Panc1 (cell line): ENCODE measurements around the gene SCN8A. TPM values are rescaled to one million over a fixed set of nuclear protein-coding genes. Genes with fewer than 3 reads are reported as not detected.

Source experiments
- ATAC-seq: fragments of 200-7000 bp; cut with Tn5 transposase; 2 replicates; pipeline ENCODE4 v1.9.1; 2020; ENCODE audit warnings: mild to moderate bottlenecking, moderate library complexity
- BruUV-seq: library from RNA; stranded (reverse); fragments of 400-500 nt; replicated peaks from 2 replicates; lab custom pipeline; 2021; lab: Mats Ljungman, UMichigan
- CTCF ChIA-PET: fragments of 300-600 bp; sonication (Branson Sonifier 250); formaldehyde crosslinking; loops from one replicate; lab custom pipeline; 2022; ENCODE audit warnings: antibody characterized with exemption; lab: Charles Lee
- POLR2A ChIA-PET: fragments of 300-600 bp; sonication (Branson Sonifier 250); formaldehyde crosslinking; loops from one replicate; lab custom pipeline; 2022; ENCODE audit warnings: antibody characterized with exemption; lab: Charles Lee
- DNase-seq: peaks from one replicate; pipeline ENCODE4 v3.0.0-alpha.2; 2010; ENCODE audit warnings: low read depth, low spot score
- H3K27ac ChIP-seq: 2 replicates; pipeline ENCODE4 v1.5.1; 2011; ENCODE audit warnings: mild to moderate bottlenecking, low read length, inconsistent platforms
- H3K27me3 ChIP-seq: fragments of 200-500 bp; sonication (Bioruptor generic); 2 replicates; pipeline ENCODE4 v1.6.0; 2014; ENCODE audit warnings: low read length, inconsistent platforms; ENCODE audit not compliant: control insufficient read depth, insufficient read depth
- H3K36me3 ChIP-seq: fragments of 200-500 bp; sonication (Bioruptor generic); 2 replicates; pipeline ENCODE4 v1.5.1; 2014; ENCODE audit warnings: inconsistent platforms, mild to moderate bottlenecking, low read length, moderate library complexity; ENCODE audit not compliant: control insufficient read depth, insufficient read depth
- H3K4me1 ChIP-seq: 2 replicates; pipeline ENCODE4 v1.5.1; 2011; ENCODE audit warnings: inconsistent platforms, mild to moderate bottlenecking, low read length, moderate library complexity; ENCODE audit not compliant: control insufficient read depth, insufficient read depth
- H3K4me3 ChIP-seq, 2 experiments: 2 replicates each; pipeline ENCODE4 v1.5.1; 2011 to 2012; ENCODE audit warnings: low read depth in 2 of 2, low read length in 2 of 2, mild to moderate bottlenecking in 2 of 2, inconsistent platforms in 1 of 2, moderate library complexity in 1 of 2
- H3K9me3 ChIP-seq: fragments of 200-500 bp; sonication (Bioruptor generic); 2 replicates; pipeline ENCODE4 v1.5.1; 2014; ENCODE audit warnings: low read depth, mild to moderate bottlenecking, inconsistent platforms, low read length, moderate library complexity; ENCODE audit not compliant: control insufficient read depth, insufficient read depth
- POLR2AphosphoS5 ChIP-seq: IDR thresholded peaks from 2 replicates; pipeline ENCODE4 v1.6.1; 2012; ENCODE audit warnings: mild to moderate bottlenecking, low read depth, low read length, moderate library complexity
- SIN3A ChIP-seq: IDR thresholded peaks from 2 replicates; pipeline ENCODE4 v1.6.1; 2012; ENCODE audit warnings: low read depth, mild to moderate bottlenecking, low read length, moderate library complexity, borderline replicate concordance; ENCODE audit not compliant: insufficient read depth
- TCF7L2 ChIP-seq: IDR thresholded peaks from 2 replicates; pipeline ENCODE4 v1.6.1; 2011; ENCODE audit warnings: mild to moderate bottlenecking, low read depth, low read length, inconsistent platforms
- in situ Hi-C: cut with HindIII; loops from 2 replicates; pipeline ENCODE4 v1.10.0; 2016; ENCODE audit warnings: low sequenced_read_pairs, low pct_unique_long_range_greater_than_20kb
- intact Hi-C: fragments of 100-400 bp; cut with micrococcal nuclease; formaldehyde crosslinking; loops from one replicate; pipeline ENCODE4 v1.10.0; 2022; ENCODE audit not compliant: unreplicated experiment
- total RNA-seq: library from RNA; stranded (reverse); gene quantifications from one replicate; pipeline ENCODE4 v1.2.1, GENCODE V29; 2021; ENCODE audit not compliant: unreplicated experiment
- TF ChIP-seq, protein P1 (sequence below): fragments of 450-650 bp; IDR thresholded peaks from 2 replicates; pipeline ENCODE4 v1.5.1; 2017; ENCODE audit warnings: mild to moderate bottlenecking
- TF ChIP-seq, protein P2 (sequence below), 2 experiments: IDR thresholded peaks; 2 replicates each; pipeline ENCODE4 v1.6.1; 2011 to 2012; ENCODE audit warnings: low read depth in 2 of 2, control low read depth in 1 of 2, low read length in 1 of 2, mild to moderate bottlenecking in 1 of 2, moderate library complexity in 1 of 2; ENCODE audit not compliant: insufficient read depth in 1 of 2

SCN8A gene
- total RNA-seq, 1 experiment from 2014 or later, result 8.6 TPM

DNA sequence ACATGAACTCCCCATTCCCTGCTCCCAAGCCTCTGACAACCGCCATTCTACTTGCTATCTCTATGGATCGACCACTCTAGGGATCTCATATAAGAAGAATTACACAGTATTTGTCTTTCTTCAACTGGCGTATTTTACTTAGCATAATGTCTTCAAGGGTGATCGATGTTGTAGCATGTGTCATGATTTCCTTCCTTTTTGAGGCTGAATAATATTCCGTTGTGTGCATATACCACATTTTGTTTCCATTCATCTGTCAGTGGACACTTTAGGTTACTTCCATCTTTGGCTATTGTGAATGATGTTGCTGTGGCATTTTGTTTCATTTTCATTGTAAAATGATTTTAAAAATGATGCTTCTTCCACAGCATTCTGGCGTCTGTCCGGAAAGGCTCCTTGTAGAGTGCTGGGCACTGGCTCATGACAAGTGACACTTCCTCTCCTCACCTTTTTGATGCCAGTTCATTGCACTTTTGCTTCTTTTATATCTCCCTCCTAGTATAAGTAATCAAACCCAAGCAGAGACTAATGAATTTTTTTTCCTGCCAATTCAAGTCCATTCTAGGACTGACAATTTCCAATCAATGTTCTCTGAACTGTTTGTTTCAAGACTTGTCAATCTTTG is 39.3 kb downstream of the SCN8A start:
- POLR2A ChIA-PET, result no interaction called here
- BruUV-seq, result no TSS peak
- no peak for ATAC-seq
- Histone ChIP-seq H3K9me3 (no peaks in the 10 kb centered on the region), H3K4me1 (peaks cover 10% of the 10 kb centered on the region), H3K4me3 (no peak overlapping the region), H3K27me3 (no peaks in the 10 kb centered on the region), H3K36me3 (no peaks in the 10 kb centered on the region), H3K27ac (no peak overlapping the region)
- in situ Hi-C loops (no loop called here), intact Hi-C loops (no loop called here)
- DNase-seq, result no peak
- CTCF ChIA-PET, result no interaction called here
- TF ChIP-seq SIN3A, result no peak
- TF ChIP-seq TCF7L2, result no peak
- TF ChIP-seq, protein P1, sequence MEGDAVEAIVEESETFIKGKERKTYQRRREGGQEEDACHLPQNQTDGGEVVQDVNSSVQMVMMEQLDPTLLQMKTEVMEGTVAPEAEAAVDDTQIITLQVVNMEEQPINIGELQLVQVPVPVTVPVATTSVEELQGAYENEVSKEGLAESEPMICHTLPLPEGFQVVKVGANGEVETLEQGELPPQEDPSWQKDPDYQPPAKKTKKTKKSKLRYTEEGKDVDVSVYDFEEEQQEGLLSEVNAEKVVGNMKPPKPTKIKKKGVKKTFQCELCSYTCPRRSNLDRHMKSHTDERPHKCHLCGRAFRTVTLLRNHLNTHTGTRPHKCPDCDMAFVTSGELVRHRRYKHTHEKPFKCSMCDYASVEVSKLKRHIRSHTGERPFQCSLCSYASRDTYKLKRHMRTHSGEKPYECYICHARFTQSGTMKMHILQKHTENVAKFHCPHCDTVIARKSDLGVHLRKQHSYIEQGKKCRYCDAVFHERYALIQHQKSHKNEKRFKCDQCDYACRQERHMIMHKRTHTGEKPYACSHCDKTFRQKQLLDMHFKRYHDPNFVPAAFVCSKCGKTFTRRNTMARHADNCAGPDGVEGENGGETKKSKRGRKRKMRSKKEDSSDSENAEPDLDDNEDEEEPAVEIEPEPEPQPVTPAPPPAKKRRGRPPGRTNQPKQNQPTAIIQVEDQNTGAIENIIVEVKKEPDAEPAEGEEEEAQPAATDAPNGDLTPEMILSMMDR, result no peak
- TF ChIP-seq POLR2AphosphoS5, result no peak
- TF ChIP-seq, protein P2, sequence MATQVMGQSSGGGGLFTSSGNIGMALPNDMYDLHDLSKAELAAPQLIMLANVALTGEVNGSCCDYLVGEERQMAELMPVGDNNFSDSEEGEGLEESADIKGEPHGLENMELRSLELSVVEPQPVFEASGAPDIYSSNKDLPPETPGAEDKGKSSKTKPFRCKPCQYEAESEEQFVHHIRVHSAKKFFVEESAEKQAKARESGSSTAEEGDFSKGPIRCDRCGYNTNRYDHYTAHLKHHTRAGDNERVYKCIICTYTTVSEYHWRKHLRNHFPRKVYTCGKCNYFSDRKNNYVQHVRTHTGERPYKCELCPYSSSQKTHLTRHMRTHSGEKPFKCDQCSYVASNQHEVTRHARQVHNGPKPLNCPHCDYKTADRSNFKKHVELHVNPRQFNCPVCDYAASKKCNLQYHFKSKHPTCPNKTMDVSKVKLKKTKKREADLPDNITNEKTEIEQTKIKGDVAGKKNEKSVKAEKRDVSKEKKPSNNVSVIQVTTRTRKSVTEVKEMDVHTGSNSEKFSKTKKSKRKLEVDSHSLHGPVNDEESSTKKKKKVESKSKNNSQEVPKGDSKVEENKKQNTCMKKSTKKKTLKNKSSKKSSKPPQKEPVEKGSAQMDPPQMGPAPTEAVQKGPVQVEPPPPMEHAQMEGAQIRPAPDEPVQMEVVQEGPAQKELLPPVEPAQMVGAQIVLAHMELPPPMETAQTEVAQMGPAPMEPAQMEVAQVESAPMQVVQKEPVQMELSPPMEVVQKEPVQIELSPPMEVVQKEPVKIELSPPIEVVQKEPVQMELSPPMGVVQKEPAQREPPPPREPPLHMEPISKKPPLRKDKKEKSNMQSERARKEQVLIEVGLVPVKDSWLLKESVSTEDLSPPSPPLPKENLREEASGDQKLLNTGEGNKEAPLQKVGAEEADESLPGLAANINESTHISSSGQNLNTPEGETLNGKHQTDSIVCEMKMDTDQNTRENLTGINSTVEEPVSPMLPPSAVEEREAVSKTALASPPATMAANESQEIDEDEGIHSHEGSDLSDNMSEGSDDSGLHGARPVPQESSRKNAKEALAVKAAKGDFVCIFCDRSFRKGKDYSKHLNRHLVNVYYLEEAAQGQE (IDR thresholded peaks at IDR 0.05; ENCODE audit: insufficient read depth in 1 of 2, low read depth in 2 of 2, low read length in 1 of 2), result no peak

DNA sequence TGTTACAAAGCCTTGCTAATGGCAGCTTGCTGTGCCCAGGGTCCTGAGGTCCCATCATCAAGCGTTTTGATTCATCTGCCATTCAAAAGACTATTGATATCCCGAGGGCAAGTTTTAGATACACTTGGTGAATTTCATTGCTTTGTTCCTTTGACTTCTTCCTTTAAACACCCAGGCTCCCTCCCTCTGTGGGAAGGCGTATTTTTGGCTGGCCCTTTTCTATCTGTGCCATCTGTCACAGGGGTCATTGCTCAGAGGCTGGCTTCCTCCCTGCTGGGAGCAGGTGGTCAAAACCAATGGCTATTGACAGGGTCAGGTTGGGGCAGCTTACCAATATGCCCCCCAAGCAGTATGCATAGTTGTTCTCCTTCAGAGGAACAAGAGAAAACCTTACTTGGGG is 40.0 kb downstream of the SCN8A start:
- in situ Hi-C loops (no loop called here), intact Hi-C loops (no loop called here)
- DNase-seq, result no peak
- CTCF ChIA-PET, result no interaction called here
- peaks cover 10% of the 10 kb centered on the region for H3K4me1 ChIP-seq
- no peak for TF ChIP-seq POLR2AphosphoS5
- TF ChIP-seq, protein P1, result no peak
- H3K4me3 ChIP-seq, result no peak overlapping the region
- no peaks in the 10 kb centered on the region for H3K27me3 ChIP-seq
- ATAC-seq, result no peak
- POLR2A ChIA-PET, result no interaction called here
- BruUV-seq, result no TSS peak
- no peaks in the 10 kb centered on the region for H3K9me3 ChIP-seq
- H3K36me3 ChIP-seq, result no peaks in the 10 kb centered on the region
- H3K27ac ChIP-seq, result no peak overlapping the region
